Loucy (cell line): Measurements from ENCODE around the gene MYCN.

Experiments used
- CTCF ChIP-seq: fragments of 200-600 bp; sonication (generic); conservative IDR thresholded peaks from 2 replicates; pipeline ENCODE4 v1.5.1; 2014; ENCODE audit warnings: mild to moderate bottlenecking, antibody characterized with exemption, low read length
- EZH2phosphoT487 ChIP-seq: fragments of 200-600 bp; IDR thresholded peaks from 2 replicates; pipeline ENCODE4 v1.6.1; 2018; ENCODE audit warnings: antibody characterized with exemption, mild to moderate bottlenecking, moderate library complexity, borderline replicate concordance

GRCh38 chr2:15923597-15923996 is 16.8 kb upstream of the MYCN start:
- TF ChIP-seq CTCF: no peak
- no peak for TF ChIP-seq EZH2phosphoT487
